A549 (cell line): ENCODE results near the gene SMPD1. TPM values are rescaled to one million over a fixed set of nuclear protein-coding genes. Genes with fewer than 3 reads are reported as not detected.
A peak's percentile ranks its signal among the peaks of the same experiment; 100 is the strongest.

ENCODE experiments used
- ATAC-seq, 2 experiments: fragments of 200-7000 bp in 1 of 2; fragments of >200 bp in 1 of 2; cut with Nextera tagmentation in 1 of 2; cut with Tn5 transposase in 1 of 2; 3 replicates each; pipeline versions ENCODE4 v1.8.0 to v1.9.1; 2018 to 2020; ENCODE audit warnings: mild to moderate bottlenecking in 1 of 2, moderate library complexity in 1 of 2
- CTCF ChIA-PET: fragments of 300-600 bp; sonication (Branson Sonifier 250); formaldehyde crosslinking; extraction: SDS; loops from one replicate; lab custom pipeline; 2021; ENCODE audit warnings: antibody characterized with exemption, inconsistent platforms; lab: Yijun Ruan, JAX
- POLR2A ChIA-PET: fragments of 350-600 bp; formaldehyde crosslinking; extraction: SDS; loops from one replicate; lab custom pipeline; 2021; ENCODE audit warnings: antibody characterized with exemption, inconsistent platforms; lab: Yijun Ruan, JAX
- DNase-seq, 2 experiments: peaks; one replicate each; pipeline versions ENCODE4 v3.0.0 to v3.0.0-alpha.2; 2011 to 2016; ENCODE audit warnings: low read depth in 1 of 2, low spot score in 1 of 2
- FAIRE-seq: peaks from 2 replicates; lab custom pipeline; 2011; peaks lifted over from hg19 to GRCh38; lab: Jason Lieb, UNC
- H3K27ac ChIP-seq, 2 experiments: fragments of >200 bp; sonication (Bioruptor Twin); formaldehyde crosslinking; 3 replicates each; pipeline ENCODE4 v1.5.1; 2016 to 2017
- H3K4me1 ChIP-seq: fragments of >200 bp; sonication (Bioruptor Twin); formaldehyde crosslinking; 3 replicates; pipeline ENCODE4 v1.6.1; 2016
- H3K4me2 ChIP-seq: fragments of >200 bp; sonication (Bioruptor Twin); formaldehyde crosslinking; 3 replicates; pipeline ENCODE4 v1.6.1; 2016
- H3K4me3 ChIP-seq: fragments of >200 bp; sonication (Bioruptor Twin); formaldehyde crosslinking; 3 replicates; pipeline ENCODE4 v1.5.1; 2016
- H3K9me3 ChIP-seq: fragments of >200 bp; sonication (Bioruptor Twin); formaldehyde crosslinking; 3 replicates; pipeline ENCODE4 v1.6.1; 2016
- CHD2 ChIP-seq: fragments of 150-350 bp; IDR thresholded peaks from 2 replicates; pipeline ENCODE4 v1.6.1; 2014; ENCODE audit warnings: low read length; ENCODE audit not compliant: partially characterized antibody
- CTCF ChIP-seq: fragments of >200 bp; sonication (Bioruptor Twin); formaldehyde crosslinking; IDR thresholded peaks from 3 replicates; pipeline ENCODE4 v1.5.1; 2016
- EHF ChIP-seq: fragments of 250-450 bp; sonication (Bioruptor Pico); IDR thresholded peaks from 2 replicates; pipeline ENCODE4 v1.5.0; 2020; ENCODE audit warnings: mild to moderate bottlenecking
- EP300 ChIP-seq, 2 experiments: fragments of >200 bp; sonication (Bioruptor Twin); formaldehyde crosslinking; IDR thresholded peaks; 2 replicates in 1 of 2; 3 replicates in 1 of 2; pipeline ENCODE4 v1.6.1; 2016 to 2017
- HOXA7 ChIP-seq: fragments of 250-450 bp; sonication (Bioruptor Pico); IDR thresholded peaks from 2 replicates; pipeline ENCODE4 v1.5.0; 2020; ENCODE audit warnings: mild to moderate bottlenecking, moderate library complexity
- KDM5A ChIP-seq: fragments of 200-600 bp; sonication (generic); IDR thresholded peaks from 2 replicates; pipeline ENCODE4 v1.6.1; 2016; ENCODE audit warnings: antibody characterized with exemption, mild to moderate bottlenecking
- MAX ChIP-seq: IDR thresholded peaks from 2 replicates; pipeline ENCODE4 v1.6.1; 2012
- MAZ ChIP-seq: fragments of 150-350 bp; IDR thresholded peaks from 2 replicates; pipeline ENCODE4 v1.6.1; 2014; ENCODE audit warnings: antibody characterized with exemption, low read depth, low read length, borderline replicate concordance
- RARB ChIP-seq: fragments of 250-450 bp; sonication (Bioruptor Pico); IDR thresholded peaks from 2 replicates; pipeline ENCODE4 v1.8.0; 2021; ENCODE audit warnings: mild to moderate bottlenecking, moderate library complexity
- RFX5 ChIP-seq: fragments of 450-650 bp; IDR thresholded peaks from 2 replicates; pipeline ENCODE4 v1.7.1; 2014; ENCODE audit warnings: antibody characterized with exemption, mild to moderate bottlenecking, moderate library complexity
- TP53 ChIP-seq: fragments of 250-450 bp; sonication (Bioruptor Pico); IDR thresholded peaks from 2 replicates; pipeline ENCODE4 v1.5.0; 2021; ENCODE audit warnings: mild to moderate bottlenecking, moderate library complexity
- WGBS: methylation state at CpG from one replicate; pipeline ENCODE4 v1.1.6; 2017; ENCODE audit errors: missing lambda C conversion rate; 5-methylcytosine and 5-hydroxymethylcytosine counted together
- polyA plus RNA-seq, 4 experiments: library from polyadenylated mRNA; depleted of rRNA in 3 of 4; stranded (reverse); fragments of >200 nt; fragmentation: RNase III in 1 of 4; extraction: RNeasy Plus Mini Kit Qiagen cat#74134 plus additional on column Dnase treatment in 1 of 4; gene quantifications; 2 replicates in 3 of 4; 3 replicates in 1 of 4; pipeline ENCODE4 v1.2.3, GENCODE V29; 2011 to 2017
- TF ChIP-seq, protein P1 (sequence below): fragments of >200 bp; sonication (Bioruptor Twin); formaldehyde crosslinking; IDR thresholded peaks from 2 replicates; pipeline ENCODE4 v1.6.1; 2016
- TF ChIP-seq, protein P2 (sequence below): fragments of 450-650 bp; IDR thresholded peaks from 2 replicates; pipeline ENCODE4 v1.6.1; 2014; ENCODE audit warnings: antibody characterized with exemption
- TF ChIP-seq, protein P3 (sequence below): fragments of >200 bp; sonication (Bioruptor Twin); formaldehyde crosslinking; IDR thresholded peaks from 3 replicates; pipeline ENCODE4 v1.6.1; 2016
- TF ChIP-seq, protein P4 (sequence below): fragments of 150-350 bp; IDR thresholded peaks from 2 replicates; pipeline ENCODE4 v1.6.1; 2014; ENCODE audit warnings: low read depth, mild to moderate bottlenecking, low read length

Gene SMPD1
- polyA plus RNA-seq, 2 of the 4 experiments (the other 2 are of a cell fraction), result 5.1 to 6.8 TPM

DNA sequence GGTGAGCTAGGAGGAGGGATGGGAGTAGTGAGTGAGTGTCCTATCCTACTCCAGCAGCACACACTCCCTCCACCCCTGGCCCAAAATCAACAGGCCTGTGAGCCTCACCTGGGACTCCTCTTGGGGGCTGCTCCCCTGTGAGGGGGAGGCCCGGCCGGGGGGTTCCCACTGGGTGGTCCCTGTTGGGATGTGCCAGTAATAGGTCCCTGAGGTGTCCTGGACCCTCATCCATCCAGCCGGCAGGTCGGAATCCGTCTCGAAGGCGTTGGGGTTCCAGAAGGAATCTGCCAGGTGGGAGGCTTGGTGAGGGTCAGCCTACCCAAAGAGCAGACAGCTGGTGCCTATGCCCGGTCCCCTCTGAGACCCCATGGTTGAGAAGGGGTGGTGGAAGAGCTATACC is 13.3 kb downstream of the SMPD1 start:
- ATAC-seq (no peak), FAIRE-seq (no peak), DNase-seq (no peak)
- Histone ChIP-seq H3K27ac (no peak overlapping the region), H3K4me1 (no peaks in the 10 kb centered on the region), H3K9me3 (no peaks in the 10 kb centered on the region), H3K4me3 (no peak overlapping the region), H3K4me2 (no peak overlapping the region)
- WGBS, result 82% methylated on average over 3 of the region's 8 CpGs
- CTCF ChIA-PET, result interaction anchor here (0.8 to 1.7 kb wide), 7 partner anchors 16 to 280 kb away, joined by 3 to 6 read pairs (median 3); partner anchors contain the start of gene MRPL17
- POLR2A ChIA-PET, result no interaction called here
- TF ChIP-seq EHF (CRISPR knock-in tag) (no peak), MAZ (no peak), TP53 (no peak), CHD2 (no peak)
- TF ChIP-seq, protein P1, sequence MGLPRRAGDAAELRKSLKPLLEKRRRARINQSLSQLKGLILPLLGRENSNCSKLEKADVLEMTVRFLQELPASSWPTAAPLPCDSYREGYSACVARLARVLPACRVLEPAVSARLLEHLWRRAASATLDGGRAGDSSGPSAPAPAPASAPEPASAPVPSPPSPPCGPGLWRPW, result no peak
- TF ChIP-seq, protein P2, sequence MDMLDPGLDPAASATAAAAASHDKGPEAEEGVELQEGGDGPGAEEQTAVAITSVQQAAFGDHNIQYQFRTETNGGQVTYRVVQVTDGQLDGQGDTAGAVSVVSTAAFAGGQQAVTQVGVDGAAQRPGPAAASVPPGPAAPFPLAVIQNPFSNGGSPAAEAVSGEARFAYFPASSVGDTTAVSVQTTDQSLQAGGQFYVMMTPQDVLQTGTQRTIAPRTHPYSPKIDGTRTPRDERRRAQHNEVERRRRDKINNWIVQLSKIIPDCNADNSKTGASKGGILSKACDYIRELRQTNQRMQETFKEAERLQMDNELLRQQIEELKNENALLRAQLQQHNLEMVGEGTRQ, result no peak

DNA sequence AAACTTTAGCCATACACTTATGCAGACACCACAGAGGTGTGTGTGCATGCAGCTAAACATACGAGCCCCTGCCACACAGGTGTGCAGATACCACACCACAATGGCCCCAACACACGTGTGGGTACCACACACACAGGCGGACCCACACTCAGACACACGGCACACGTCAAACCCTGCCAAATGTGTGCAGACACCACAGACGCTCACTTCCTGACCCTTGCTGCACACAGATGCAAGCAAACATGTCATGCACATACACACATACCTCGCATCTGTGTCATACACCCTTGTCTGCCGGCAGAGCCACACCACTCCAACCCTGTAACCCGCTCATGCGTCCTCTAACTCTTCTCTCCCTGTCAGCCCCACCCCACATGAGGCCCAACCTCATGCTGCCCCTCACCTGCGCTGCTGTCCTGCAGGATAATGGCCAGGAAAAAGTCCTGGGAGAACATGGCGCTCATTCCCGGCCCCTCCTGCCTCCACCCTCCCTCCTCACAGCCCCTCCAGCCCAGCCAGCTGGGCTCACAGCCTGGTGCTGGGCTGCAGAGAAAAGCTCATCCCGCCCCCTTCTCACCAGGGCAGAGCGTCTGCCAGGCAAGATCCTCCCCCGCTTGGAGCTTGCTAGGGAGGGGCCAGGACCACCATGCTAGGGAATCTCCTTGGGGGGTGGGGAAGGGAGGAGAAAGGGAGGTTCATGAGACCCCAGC is 14.2 kb downstream of the SMPD1 start:
- peak; percentile 22 to 29; a peak in 3 of 6 replicates for ATAC-seq
- DNase-seq, result no peak
- H3K4me3 ChIP-seq, result no peak overlapping the region
- no peaks in the 10 kb centered on the region for H3K9me3 ChIP-seq
- no peak overlapping the region for H3K27ac ChIP-seq
- POLR2A ChIA-PET, result no interaction called here
- no peak for FAIRE-seq
- TF ChIP-seq, protein P3, sequence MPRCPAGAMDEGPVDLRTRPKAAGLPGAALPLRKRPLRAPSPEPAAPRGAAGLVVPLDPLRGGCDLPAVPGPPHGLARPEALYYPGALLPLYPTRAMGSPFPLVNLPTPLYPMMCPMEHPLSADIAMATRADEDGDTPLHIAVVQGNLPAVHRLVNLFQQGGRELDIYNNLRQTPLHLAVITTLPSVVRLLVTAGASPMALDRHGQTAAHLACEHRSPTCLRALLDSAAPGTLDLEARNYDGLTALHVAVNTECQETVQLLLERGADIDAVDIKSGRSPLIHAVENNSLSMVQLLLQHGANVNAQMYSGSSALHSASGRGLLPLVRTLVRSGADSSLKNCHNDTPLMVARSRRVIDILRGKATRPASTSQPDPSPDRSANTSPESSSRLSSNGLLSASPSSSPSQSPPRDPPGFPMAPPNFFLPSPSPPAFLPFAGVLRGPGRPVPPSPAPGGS, result no peak
- TF ChIP-seq MAX (no peak), RARB (CRISPR knock-in tag) (no peak), CTCF (no peak), EP300 (IDR thresholded peaks at IDR 0.05) (no peak), RFX5 (no peak), KDM5A (no peak)
- TF ChIP-seq, protein P4, sequence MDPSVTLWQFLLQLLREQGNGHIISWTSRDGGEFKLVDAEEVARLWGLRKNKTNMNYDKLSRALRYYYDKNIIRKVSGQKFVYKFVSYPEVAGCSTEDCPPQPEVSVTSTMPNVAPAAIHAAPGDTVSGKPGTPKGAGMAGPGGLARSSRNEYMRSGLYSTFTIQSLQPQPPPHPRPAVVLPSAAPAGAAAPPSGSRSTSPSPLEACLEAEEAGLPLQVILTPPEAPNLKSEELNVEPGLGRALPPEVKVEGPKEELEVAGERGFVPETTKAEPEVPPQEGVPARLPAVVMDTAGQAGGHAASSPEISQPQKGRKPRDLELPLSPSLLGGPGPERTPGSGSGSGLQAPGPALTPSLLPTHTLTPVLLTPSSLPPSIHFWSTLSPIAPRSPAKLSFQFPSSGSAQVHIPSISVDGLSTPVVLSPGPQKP, result no peak
- CTCF ChIA-PET, result interaction anchor here (1.0 to 2.8 kb wide), 7 partner anchors 14 to 72 kb away, joined by 3 to 9 read pairs (median 4); partner anchors contain the start of gene SMPD1
- H3K4me1 ChIP-seq, result no peaks in the 10 kb centered on the region
- H3K4me2 ChIP-seq, result no peak overlapping the region
- 82% methylated on average over 15 of the region's 16 CpGs for WGBS

DNA sequence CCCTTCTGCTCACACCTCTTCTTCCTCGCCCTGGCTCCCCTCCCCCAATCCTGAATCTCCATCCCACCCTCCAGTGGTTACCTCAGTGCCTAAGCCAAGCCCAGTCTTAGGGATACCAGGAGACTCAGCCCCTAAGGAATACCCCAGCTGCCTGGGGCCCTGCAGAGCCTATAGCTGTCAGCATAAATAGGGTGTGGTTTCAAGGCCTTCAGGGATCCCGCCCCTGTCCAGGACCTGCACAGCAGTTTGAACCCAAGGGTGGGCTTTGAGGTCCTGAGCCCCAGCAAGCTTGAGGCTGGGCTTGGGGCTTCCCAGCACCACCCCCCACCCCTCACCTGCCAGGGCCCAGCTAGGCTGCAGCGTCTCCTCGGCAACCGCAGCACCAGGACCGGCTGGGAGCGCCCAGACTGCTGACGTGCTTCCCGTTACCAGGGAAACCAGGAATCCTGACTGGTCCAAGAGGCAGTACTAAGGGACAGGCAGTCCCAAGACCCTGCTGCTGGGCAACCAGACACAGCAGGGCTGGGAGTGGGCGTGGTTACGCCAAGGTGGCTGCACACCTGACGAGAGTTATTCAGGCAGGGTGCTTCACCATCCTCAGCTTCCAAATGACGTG is 14.9 kb downstream of the SMPD1 start:
- H3K27ac ChIP-seq, result no peak overlapping the region
- no peak for TF ChIP-seq HOXA7
- H3K4me1 ChIP-seq, result no peaks in the 10 kb centered on the region
- H3K4me3 ChIP-seq, result no peak overlapping the region
- WGBS, result 90% methylated on average over 12 of the region's 13 CpGs
- DNase-seq (no peak), FAIRE-seq (no peak), ATAC-seq (no peak)
- ChIA-PET CTCF (interaction anchor here (1.0 to 2.8 kb wide), 5 partner anchors 12 to 100 kb away, joined by 3 to 9 read pairs (median 4); partner anchors contain the start of gene SMPD1), POLR2A (no interaction called here)
- no peak overlapping the region for H3K4me2 ChIP-seq
- H3K9me3 ChIP-seq, result no peaks in the 10 kb centered on the region
